ENCODE results near the gene RAB1B.
A peak's percentile ranks its signal among the peaks of the same experiment; 100 is the strongest.
"Not testable (repeated sequence)": the region's sequence is repeated elsewhere in the genome, so short reads cannot be mapped to it uniquely, and the experiment has no call there.

The RAB1B gene

GRCh38 chr11:66267379-66268243, 828 bp upstream of the RAB1B start:
- DNase-seq (ENCODE audit: low read depth): peak; percentile 80

GRCh38 chr11:66268952-66269905, 790 bp downstream of the RAB1B start:
- no peak for DNase-seq (ENCODE audit: low read depth)

GRCh38 chr11:66271816-66272215, 3.4 kb downstream of the RAB1B start:
- DNase-seq (ENCODE audit: low read depth): no peak

- DNase-seq (ENCODE audit: low read depth): no peak
These were observed 4.2 kb downstream of the RAB1B start for GRCh38 chr11:66272596-66272995.

GRCh38 chr11:66274219-66274618, 5.8 kb downstream of the RAB1B start:
- DNase-seq (ENCODE audit: low read depth): no peak

GRCh38 chr11:66275396-66275795, 7.0 kb downstream of the RAB1B start:
- DNase-seq (ENCODE audit: low read depth): no peak

- no peak for DNase-seq (ENCODE audit: low read depth)
These were observed 7.7 kb downstream of the RAB1B start for GRCh38 chr11:66275984-66276612.

GRCh38 chr11:66276619-66277018, 8.2 kb downstream of the RAB1B start:
- not testable (repeated sequence) for DNase-seq (ENCODE audit: low read depth)

- DNase-seq (ENCODE audit: low read depth): not testable (repeated sequence)
These were observed 8.6 kb downstream of the RAB1B start for GRCh38 chr11:66277064-66277463.

GRCh38 chr11:66277471-66278362, 9.3 kb downstream of the RAB1B start, which contains the start of gene CNIH2:
TSS of gene CNIH2 (plus strand) at chr11:66278175. CDS start at chr11:66278457, 282 bp downstream.
- no peak for DNase-seq (ENCODE audit: low read depth)

GRCh38 chr11:66278363-66279091, 10.1 kb downstream of the RAB1B start:
- no peak for DNase-seq (ENCODE audit: low read depth)

- DNase-seq (ENCODE audit: low read depth): no peak
These were observed 10.8 kb downstream of the RAB1B start for GRCh38 chr11:66279092-66279734.

- DNase-seq (ENCODE audit: low read depth): no peak
These were observed 12.0 kb downstream of the RAB1B start for GRCh38 chr11:66280428-66280827.

GRCh38 chr11:66281001-66281400, 12.6 kb downstream of the RAB1B start:
- no peak for DNase-seq (ENCODE audit: low read depth)

- no peak for DNase-seq (ENCODE audit: low read depth)
These were observed 13.5 kb downstream of the RAB1B start for GRCh38 chr11:66281776-66282467.

GRCh38 chr11:66282468-66283455, 14.3 kb downstream of the RAB1B start:
- peak; percentile 99 for DNase-seq (ENCODE audit: low read depth)

- no peak for DNase-seq (ENCODE audit: low read depth)
These were observed 15.1 kb downstream of the RAB1B start for GRCh38 chr11:66283461-66284105.
